BE2C (cell line): ENCODE data around the gene HNF1A.

Source experiments
- DNase-seq: peaks from one replicate; pipeline ENCODE4 v3.0.0-alpha.2; 2020
- H3K27me3 ChIP-seq: fragments of 250-450 bp; sonication (Bioruptor Pico); 2 replicates; pipeline ENCODE4 v1.5.1; 2020; ENCODE audit warnings: mild to moderate bottlenecking
- H3K36me3 ChIP-seq: fragments of 250-450 bp; sonication (Bioruptor Pico); 2 replicates; pipeline ENCODE4 v1.5.1; 2020; ENCODE audit warnings: mild to moderate bottlenecking
- H3K4me1 ChIP-seq: fragments of 250-450 bp; sonication (Bioruptor Pico); 2 replicates; pipeline ENCODE4 v1.5.1; 2020
- H3K4me3 ChIP-seq: 2 replicates; pipeline ENCODE4 v1.5.1; 2011; ENCODE audit warnings: low read depth, low read length
- H3K9me3 ChIP-seq: fragments of 250-450 bp; sonication (Bioruptor Pico); 2 replicates; pipeline ENCODE4 v1.5.1; 2020
- TF ChIP-seq, protein P1 (sequence below): IDR thresholded peaks from 2 replicates; pipeline ENCODE4 v1.5.1; 2012; ENCODE audit warnings: mild to moderate bottlenecking, low read depth, low read length

HNF1A gene

DNA sequence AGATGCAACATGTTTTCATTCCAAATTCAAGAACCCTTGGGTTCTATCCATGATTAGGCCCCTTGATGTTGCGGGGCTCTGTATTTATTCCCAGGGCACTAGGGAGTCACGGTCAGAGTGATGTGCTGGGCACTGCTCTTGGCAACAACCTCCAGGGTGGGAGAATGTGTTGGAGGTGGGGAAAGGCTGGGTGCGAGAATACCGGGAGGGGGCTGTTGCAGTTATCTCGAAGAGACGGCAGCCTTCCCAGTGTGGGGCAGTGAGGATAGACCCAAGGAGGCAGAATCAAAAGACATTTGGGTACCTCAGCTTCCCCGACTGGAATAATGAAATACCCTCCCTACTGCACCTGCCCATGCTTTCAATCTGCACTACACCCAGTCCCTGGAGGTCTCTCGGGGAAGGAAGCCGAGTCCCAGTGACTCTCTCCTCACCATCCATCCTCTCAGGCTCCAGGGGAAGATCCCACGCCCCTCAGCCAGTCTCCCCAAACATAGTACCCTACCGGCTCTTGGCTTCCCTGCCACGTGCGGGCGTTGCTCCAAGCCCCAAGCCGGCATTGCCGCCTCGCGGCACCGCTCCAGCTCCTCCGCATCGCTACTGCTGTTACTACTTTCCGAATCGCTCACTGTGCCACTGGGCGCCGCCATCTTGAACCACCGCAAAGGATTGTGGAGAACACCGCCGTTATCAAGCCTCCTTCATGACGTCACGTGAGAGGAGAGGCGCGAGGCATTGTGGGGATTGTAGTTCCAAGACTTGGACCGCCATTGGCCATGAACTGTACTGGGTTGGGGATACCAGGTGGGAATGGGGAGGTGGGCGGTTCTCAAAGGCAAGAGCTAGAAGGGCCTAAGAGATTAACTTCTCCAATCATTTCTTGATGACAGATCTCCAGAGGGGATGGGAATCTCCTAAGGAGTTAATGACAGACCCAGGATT is 37.8 kb downstream of the HNF1A start, which contains the start of gene C12orf43:
Gene C12orf43 (minus strand): TSS at position 663 of the 942 bp plus-strand sequence. CDS start 13 bp downstream, at position 650.
- Histone ChIP-seq H3K36me3 (peaks cover 4% of the 10 kb centered on the region; the same call in 1 of the 2 replicates), H3K4me3 (peak within 1 kb of the TSS; percentile 99), H3K4me1 (no peaks in the 10 kb centered on the region), H3K27me3 (no peaks in the 10 kb centered on the region), H3K9me3 (no peaks in the 10 kb centered on the region)
- TF ChIP-seq, protein P1, sequence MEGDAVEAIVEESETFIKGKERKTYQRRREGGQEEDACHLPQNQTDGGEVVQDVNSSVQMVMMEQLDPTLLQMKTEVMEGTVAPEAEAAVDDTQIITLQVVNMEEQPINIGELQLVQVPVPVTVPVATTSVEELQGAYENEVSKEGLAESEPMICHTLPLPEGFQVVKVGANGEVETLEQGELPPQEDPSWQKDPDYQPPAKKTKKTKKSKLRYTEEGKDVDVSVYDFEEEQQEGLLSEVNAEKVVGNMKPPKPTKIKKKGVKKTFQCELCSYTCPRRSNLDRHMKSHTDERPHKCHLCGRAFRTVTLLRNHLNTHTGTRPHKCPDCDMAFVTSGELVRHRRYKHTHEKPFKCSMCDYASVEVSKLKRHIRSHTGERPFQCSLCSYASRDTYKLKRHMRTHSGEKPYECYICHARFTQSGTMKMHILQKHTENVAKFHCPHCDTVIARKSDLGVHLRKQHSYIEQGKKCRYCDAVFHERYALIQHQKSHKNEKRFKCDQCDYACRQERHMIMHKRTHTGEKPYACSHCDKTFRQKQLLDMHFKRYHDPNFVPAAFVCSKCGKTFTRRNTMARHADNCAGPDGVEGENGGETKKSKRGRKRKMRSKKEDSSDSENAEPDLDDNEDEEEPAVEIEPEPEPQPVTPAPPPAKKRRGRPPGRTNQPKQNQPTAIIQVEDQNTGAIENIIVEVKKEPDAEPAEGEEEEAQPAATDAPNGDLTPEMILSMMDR, result no peak
- DNase-seq, result peak; percentile 93

DNA sequence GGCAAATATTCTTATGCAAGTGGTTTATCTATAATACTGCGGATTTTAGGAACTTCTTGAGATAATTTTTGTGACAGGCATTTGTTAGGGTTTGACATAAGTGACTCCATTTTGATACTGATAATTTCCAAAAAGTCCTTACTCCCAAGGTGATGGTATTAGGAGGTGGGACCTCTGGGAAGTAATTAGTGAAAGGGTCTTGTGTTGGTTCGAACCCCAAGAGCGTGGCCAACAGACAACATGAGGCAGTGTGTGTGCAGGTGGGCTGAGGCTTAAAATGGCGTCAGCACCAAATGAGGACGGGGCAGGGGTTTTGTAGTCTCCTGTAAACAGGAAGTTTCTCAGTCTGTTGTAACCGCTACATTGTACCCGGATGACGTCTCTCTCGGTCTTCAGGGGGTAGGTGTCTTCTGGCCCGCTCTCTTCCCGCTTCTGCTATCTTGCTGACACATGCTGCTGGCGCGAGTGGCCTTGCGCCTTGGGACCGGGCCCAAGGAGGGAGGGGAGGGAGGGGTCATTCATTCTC is 39.7 kb downstream of the HNF1A start:
- no peaks in the 10 kb centered on the region for H3K27me3 ChIP-seq
- DNase-seq, result no peak
- TF ChIP-seq, protein P1, result no peak
- no peaks in the 10 kb centered on the region for H3K9me3 ChIP-seq
- no peaks in the 10 kb centered on the region for H3K36me3 ChIP-seq
- H3K4me3 ChIP-seq, result no peak overlapping the region
- H3K4me1 ChIP-seq, result no peaks in the 10 kb centered on the region

- DNase-seq, result no peak
- no peaks in the 10 kb centered on the region for H3K36me3 ChIP-seq
- TF ChIP-seq, protein P1, result no peak
Measured at GRCh38 chr12:121018860-121019617, 40.7 kb downstream of the HNF1A start.

GRCh38 chr12:121021754-121022153 is 43.4 kb downstream of the HNF1A start:
- no peak for DNase-seq
- Histone ChIP-seq H3K36me3 (no peaks in the 10 kb centered on the region), H3K4me1 (no peaks in the 10 kb centered on the region; the same call in 1 of the 2 replicates), H3K27me3 (no peaks in the 10 kb centered on the region), H3K4me3 (no peak overlapping the region), H3K9me3 (no peaks in the 10 kb centered on the region)
- TF ChIP-seq, protein P1, result no peak

More at GRCh38 chr12:121018860-121019617, 40.7 kb downstream of the HNF1A start:
- Histone ChIP-seq H3K4me3 (no peak overlapping the region), H3K4me1 (no peaks in the 10 kb centered on the region), H3K27me3 (no peaks in the 10 kb centered on the region), H3K9me3 (no peaks in the 10 kb centered on the region)

GRCh38 chr12:121022713-121023112 is 44.4 kb downstream of the HNF1A start:
- DNase-seq, result no peak
- Histone ChIP-seq H3K36me3 (no peaks in the 10 kb centered on the region), H3K4me1 (no peaks in the 10 kb centered on the region; the same call in 1 of the 2 replicates), H3K27me3 (no peaks in the 10 kb centered on the region), H3K9me3 (no peaks in the 10 kb centered on the region), H3K4me3 (no peak overlapping the region)
- TF ChIP-seq, protein P1, result no peak
